HepG2 (cell line): Measurements from ENCODE around the gene CLIC3.

Source experiments
- CTCF ChIP-seq: sonication (generic); formaldehyde crosslinking; IDR thresholded peaks from 2 replicates; pipeline ENCODE4 v1.5.0; 2020; ENCODE audit warnings: mild to moderate bottlenecking, missing genetic modification reagents, moderate library complexity
- NFE2 ChIP-seq: sonication (generic); formaldehyde crosslinking; IDR thresholded peaks from 2 replicates; pipeline ENCODE4 v1.4.0; 2020; ENCODE audit warnings: missing genetic modification reagents
- TAF1 ChIP-seq: sonication (generic); formaldehyde crosslinking; IDR thresholded peaks from 2 replicates; pipeline ENCODE4 v1.4.0; 2020; ENCODE audit warnings: missing genetic modification reagents
- TF ChIP-seq, protein P1 (sequence below): sonication (generic); formaldehyde crosslinking; IDR thresholded peaks from 2 replicates; pipeline ENCODE4 v1.8.1; 2023; ENCODE audit warnings: missing genetic modification reagents, inconsistent platforms, borderline replicate concordance

DNA sequence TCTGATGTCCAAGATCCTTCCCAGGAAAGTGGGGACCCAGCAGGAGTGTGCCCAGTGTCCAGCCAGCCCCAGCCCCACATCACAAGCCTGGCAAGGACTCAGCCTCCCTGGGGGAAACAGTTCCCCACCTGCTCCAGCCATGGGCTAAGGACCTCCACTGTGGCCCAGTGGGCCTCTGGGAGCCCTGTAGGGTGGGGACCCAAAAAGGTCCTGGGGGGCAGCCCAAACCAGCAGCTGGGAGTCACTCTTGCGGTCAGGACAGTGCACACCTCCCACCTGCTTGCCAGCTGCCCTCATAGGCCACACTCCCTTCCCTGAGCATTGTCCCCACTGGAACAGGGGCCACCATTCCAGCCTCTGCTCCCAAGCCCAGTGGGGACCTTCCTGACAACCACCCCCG, 30.0 kb upstream of the CLIC3 start:
- TF ChIP-seq, protein P1, sequence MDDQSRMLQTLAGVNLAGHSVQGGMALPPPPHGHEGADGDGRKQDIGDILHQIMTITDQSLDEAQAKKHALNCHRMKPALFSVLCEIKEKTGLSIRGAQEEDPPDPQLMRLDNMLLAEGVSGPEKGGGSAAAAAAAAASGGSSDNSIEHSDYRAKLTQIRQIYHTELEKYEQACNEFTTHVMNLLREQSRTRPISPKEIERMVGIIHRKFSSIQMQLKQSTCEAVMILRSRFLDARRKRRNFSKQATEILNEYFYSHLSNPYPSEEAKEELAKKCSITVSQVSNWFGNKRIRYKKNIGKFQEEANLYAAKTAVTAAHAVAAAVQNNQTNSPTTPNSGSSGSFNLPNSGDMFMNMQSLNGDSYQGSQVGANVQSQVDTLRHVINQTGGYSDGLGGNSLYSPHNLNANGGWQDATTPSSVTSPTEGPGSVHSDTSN (CRISPR knock-in tag), result no peak
- TF ChIP-seq CTCF (CRISPR knock-in tag) (no peak), TAF1 (CRISPR knock-in tag) (no peak), NFE2 (CRISPR knock-in tag) (no peak)
